HepG2 (cell line): ENCODE measurements around the gene VPS54. TPM values are rescaled to one million over a fixed set of nuclear protein-coding genes. Genes with fewer than 3 reads are reported as not detected.
A peak's percentile ranks its signal among the peaks of the same experiment; 100 is the strongest.

Source experiments
- ATF7 ChIP-seq, 2 experiments: fragments of 450-650 bp in 1 of 2; sonication (generic) in 1 of 2; formaldehyde crosslinking in 1 of 2; IDR thresholded peaks; 2 replicates each; pipeline versions ENCODE4 v1.4.0 to v1.6.1; 2016 to 2020; ENCODE audit warnings: antibody characterized with exemption in 1 of 2, mild to moderate bottlenecking in 1 of 2, missing genetic modification reagents in 1 of 2
- POLR2AphosphoS5 ChIP-seq: IDR thresholded peaks from 2 replicates; pipeline ENCODE4 v1.6.1; 2012; ENCODE audit warnings: low read depth, low read length
- TOPORS ChIP-seq: sonication (generic); formaldehyde crosslinking; IDR thresholded peaks from 2 replicates; pipeline ENCODE4 v1.8.0; 2023; ENCODE audit warnings: mild to moderate bottlenecking, missing genetic modification reagents
- ZNF556 ChIP-seq: sonication (generic); formaldehyde crosslinking; IDR thresholded peaks from 2 replicates; pipeline ENCODE4 v1.4.0; 2020; ENCODE audit warnings: mild to moderate bottlenecking, missing genetic modification reagents, borderline replicate concordance
- ZNF557 ChIP-seq: sonication (generic); formaldehyde crosslinking; IDR thresholded peaks from 2 replicates; pipeline ENCODE4 v1.4.0; 2020; ENCODE audit warnings: missing genetic modification reagents
- ZNF629 ChIP-seq: sonication (generic); formaldehyde crosslinking; conservative IDR thresholded peaks from 2 replicates; pipeline ENCODE4 v1.5.0; 2020; ENCODE audit warnings: missing genetic modification reagents
- polyA plus RNA-seq, 8 experiments: library from polyadenylated mRNA; depleted of rRNA in 3 of 8; stranded (reverse) in 7 of 8; unstranded in 1 of 8; fragments of >200 nt; fragmentation: Illumina TruSeq in 4 of 8; extraction: Trizol in 4 of 8; gene quantifications; 2 replicates each; pipeline versions ENCODE4 v1.2.1 to v1.2.3, GENCODE V29; 2011 to 2016; ENCODE audit warnings: low read depth in 4 of 8, missing spikeins in 1 of 8, mixed read lengths in 1 of 8; ENCODE audit not compliant: insufficient read depth in 1 of 8
- total RNA-seq, 5 experiments: library from RNA; depleted of rRNA; stranded (reverse); fragments of >200 nt; fragmentation: Illumina TruSeq; extraction: Trizol; gene quantifications; 2 replicates each; pipeline ENCODE4 v1.2.3, GENCODE V29; 2016; ENCODE audit warnings: low read depth in 1 of 5
- TF ChIP-seq, protein P1 (sequence below): sonication (generic); formaldehyde crosslinking; IDR thresholded peaks from 2 replicates; pipeline ENCODE4 v1.4.0; 2020; ENCODE audit warnings: missing genetic modification reagents
- TF ChIP-seq, protein P2 (sequence below): sonication (generic); formaldehyde crosslinking; IDR thresholded peaks from 2 replicates; pipeline ENCODE4 v1.5.0; 2020; ENCODE audit warnings: missing genetic modification reagents
- TF ChIP-seq, protein P3 (sequence below): sonication (generic); formaldehyde crosslinking; IDR thresholded peaks from 2 replicates; pipeline ENCODE4 v1.5.0; 2020; ENCODE audit warnings: missing genetic modification reagents, mild to moderate bottlenecking, borderline replicate concordance
- TF ChIP-seq, protein P4 (sequence below): IDR thresholded peaks from 2 replicates; pipeline ENCODE4 v1.6.1; 2016; ENCODE audit warnings: low read depth, borderline replicate concordance
- TF ChIP-seq, protein P5 (sequence below): sonication (generic); formaldehyde crosslinking; IDR thresholded peaks from 2 replicates; pipeline ENCODE4 v1.9.0; 2022; ENCODE audit warnings: missing genetic modification reagents, mild to moderate bottlenecking, borderline replicate concordance

Gene VPS54
- total and polyA plus RNA-seq, 2 of the 13 experiments (the other 11 are each of a cell fraction or from before 2014, with no cell fraction given), result 64.7 to 77.5 TPM

DNA sequence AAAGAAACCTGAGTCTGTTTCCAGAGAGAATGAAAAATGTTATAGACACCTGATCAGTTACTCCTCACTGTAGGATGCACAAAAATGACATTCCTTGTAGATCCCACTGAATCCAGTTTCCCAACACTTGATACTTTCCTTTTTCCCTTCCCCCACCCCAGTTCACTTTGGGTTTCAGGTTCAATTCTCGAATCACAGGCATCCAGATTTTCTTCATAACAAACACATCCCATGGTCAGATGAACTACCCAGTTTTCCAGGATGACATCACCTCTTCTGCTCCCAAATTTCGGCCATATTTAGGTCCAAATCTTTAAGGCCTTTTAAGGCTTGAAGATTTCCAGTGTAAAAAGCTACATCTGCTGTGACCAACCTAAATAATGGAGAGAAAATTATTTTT, 126.1 kb downstream of the VPS54 start (continued):
- no peak for TF ChIP-seq TOPORS (CRISPR knock-in tag)
- TF ChIP-seq, protein P1, sequence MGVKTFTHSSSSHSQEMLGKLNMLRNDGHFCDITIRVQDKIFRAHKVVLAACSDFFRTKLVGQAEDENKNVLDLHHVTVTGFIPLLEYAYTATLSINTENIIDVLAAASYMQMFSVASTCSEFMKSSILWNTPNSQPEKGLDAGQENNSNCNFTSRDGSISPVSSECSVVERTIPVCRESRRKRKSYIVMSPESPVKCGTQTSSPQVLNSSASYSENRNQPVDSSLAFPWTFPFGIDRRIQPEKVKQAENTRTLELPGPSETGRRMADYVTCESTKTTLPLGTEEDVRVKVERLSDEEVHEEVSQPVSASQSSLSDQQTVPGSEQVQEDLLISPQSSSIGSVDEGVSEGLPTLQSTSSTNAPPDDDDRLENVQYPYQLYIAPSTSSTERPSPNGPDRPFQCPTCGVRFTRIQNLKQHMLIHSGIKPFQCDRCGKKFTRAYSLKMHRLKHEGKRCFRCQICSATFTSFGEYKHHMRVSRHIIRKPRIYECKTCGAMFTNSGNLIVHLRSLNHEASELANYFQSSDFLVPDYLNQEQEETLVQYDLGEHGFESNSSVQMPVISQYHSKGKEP (CRISPR knock-in tag), result no peak
- TF ChIP-seq ZNF557 (CRISPR knock-in tag), result no peak
- TF ChIP-seq, protein P2, sequence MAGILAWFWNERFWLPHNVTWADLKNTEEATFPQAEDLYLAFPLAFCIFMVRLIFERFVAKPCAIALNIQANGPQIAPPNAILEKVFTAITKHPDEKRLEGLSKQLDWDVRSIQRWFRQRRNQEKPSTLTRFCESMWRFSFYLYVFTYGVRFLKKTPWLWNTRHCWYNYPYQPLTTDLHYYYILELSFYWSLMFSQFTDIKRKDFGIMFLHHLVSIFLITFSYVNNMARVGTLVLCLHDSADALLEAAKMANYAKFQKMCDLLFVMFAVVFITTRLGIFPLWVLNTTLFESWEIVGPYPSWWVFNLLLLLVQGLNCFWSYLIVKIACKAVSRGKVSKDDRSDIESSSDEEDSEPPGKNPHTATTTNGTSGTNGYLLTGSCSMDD, result no peak
- peak; percentile 68 for TF ChIP-seq ATF7 (IDR thresholded peaks at IDR 0.05)
- TF ChIP-seq ATF7 (CRISPR knock-in tag; IDR thresholded peaks at IDR 0.05), result no peak
- TF ChIP-seq POLR2AphosphoS5, result peak; percentile 33; the same call in 1 of the 2 replicates
- TF ChIP-seq ZNF556, result no peak
- TF ChIP-seq, protein P3, sequence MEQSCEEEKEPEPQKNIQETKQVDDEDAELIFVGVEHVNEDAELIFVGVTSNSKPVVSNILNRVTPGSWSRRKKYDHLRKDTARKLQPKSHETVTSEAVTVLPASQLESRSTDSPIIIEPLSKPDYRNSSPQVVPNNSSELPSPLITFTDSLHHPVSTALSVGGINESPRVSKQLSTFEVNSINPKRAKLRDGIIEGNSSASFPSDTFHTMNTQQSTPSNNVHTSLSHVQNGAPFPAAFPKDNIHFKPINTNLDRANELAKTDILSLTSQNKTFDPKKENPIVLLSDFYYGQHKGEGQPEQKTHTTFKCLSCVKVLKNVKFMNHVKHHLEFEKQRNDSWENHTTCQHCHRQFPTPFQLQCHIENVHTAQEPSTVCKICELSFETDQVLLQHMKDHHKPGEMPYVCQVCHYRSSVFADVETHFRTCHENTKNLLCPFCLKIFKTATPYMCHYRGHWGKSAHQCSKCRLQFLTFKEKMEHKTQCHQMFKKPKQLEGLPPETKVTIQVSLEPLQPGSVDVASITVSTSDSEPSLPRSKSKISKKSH (CRISPR knock-in tag), result no peak
- TF ChIP-seq ZNF629, result no peak
- TF ChIP-seq, protein P4, sequence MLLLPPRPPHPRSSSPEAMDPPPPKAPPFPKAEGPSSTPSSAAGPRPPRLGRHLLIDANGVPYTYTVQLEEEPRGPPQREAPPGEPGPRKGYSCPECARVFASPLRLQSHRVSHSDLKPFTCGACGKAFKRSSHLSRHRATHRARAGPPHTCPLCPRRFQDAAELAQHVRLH (CRISPR knock-in tag), result no peak
- TF ChIP-seq, protein P5, sequence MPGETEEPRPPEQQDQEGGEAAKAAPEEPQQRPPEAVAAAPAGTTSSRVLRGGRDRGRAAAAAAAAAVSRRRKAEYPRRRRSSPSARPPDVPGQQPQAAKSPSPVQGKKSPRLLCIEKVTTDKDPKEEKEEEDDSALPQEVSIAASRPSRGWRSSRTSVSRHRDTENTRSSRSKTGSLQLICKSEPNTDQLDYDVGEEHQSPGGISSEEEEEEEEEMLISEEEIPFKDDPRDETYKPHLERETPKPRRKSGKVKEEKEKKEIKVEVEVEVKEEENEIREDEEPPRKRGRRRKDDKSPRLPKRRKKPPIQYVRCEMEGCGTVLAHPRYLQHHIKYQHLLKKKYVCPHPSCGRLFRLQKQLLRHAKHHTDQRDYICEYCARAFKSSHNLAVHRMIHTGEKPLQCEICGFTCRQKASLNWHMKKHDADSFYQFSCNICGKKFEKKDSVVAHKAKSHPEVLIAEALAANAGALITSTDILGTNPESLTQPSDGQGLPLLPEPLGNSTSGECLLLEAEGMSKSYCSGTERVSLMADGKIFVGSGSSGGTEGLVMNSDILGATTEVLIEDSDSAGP (CRISPR knock-in tag), result no peak
